EL (cell line): Measurements from ENCODE around the gene MAGEB1.

Experiments used
- DNase-seq: peaks from one replicate; pipeline ENCODE4 v3.0.0-alpha.2; 2016

The MAGEB1 gene, protein sequence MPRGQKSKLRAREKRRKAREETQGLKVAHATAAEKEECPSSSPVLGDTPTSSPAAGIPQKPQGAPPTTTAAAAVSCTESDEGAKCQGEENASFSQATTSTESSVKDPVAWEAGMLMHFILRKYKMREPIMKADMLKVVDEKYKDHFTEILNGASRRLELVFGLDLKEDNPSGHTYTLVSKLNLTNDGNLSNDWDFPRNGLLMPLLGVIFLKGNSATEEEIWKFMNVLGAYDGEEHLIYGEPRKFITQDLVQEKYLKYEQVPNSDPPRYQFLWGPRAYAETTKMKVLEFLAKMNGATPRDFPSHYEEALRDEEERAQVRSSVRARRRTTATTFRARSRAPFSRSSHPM

DNA sequence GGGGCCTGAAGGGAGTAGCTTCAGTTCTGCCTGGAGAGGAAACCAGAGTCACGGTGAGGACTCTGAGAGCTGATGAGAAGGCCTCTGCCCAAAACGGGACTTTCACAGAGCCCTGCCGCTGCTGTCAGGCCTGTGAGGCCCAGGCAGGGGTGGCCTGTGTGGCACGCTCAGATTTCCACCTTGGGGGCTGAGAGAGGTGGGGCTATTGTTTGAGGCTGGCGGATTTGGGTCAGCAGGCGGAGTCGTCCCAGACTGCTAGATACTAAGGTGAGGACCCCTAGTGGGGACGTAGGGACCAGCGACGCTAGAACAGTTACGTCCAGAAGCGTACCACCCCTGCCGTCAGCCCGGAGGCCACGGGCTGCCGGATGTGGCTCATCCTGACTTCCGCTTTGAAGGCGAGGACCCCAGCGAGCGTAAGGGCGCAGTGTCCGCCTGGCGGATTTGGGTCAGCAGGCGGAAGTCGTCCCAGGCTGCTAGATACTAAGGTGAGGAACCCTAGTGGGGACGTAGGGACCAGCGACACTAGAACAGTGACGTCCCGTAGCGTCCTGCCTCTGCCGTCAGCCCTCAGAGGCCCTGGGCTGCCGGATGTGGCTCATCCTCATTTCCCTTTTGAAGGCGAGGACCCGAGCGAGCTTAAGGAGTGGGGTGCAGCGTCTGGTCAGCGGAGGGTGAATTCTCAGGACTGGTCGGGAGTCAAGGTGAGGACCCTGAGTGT lies at the start of gene MAGEB1:
TSS of gene MAGEB1 (plus strand) at position 378 of the 721 bp plus-strand sequence. CDS start 3,348 bp downstream, outside the sequence.
- no peak for DNase-seq

DNA sequence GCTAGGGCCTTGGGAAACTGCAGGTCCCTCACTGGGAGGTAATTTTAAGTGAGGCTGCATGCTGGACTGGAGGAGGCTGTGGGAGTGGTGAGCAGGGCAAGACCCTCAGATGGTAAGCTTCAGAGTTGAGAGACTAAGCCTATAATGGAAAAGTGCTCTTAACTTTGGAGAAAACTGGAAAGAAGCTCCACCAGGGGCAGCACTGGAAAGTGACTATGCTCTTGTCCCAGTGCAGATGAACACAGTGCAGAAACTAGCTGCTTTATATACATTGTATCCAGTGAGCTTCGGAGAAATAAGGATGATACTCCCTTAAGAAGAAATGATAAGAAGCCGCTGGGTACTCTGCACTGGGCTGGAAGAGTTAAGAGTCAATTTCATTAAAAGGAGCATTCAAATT lies 34.8 kb upstream of the MAGEB1 start:
- no peak for DNase-seq

DNA sequence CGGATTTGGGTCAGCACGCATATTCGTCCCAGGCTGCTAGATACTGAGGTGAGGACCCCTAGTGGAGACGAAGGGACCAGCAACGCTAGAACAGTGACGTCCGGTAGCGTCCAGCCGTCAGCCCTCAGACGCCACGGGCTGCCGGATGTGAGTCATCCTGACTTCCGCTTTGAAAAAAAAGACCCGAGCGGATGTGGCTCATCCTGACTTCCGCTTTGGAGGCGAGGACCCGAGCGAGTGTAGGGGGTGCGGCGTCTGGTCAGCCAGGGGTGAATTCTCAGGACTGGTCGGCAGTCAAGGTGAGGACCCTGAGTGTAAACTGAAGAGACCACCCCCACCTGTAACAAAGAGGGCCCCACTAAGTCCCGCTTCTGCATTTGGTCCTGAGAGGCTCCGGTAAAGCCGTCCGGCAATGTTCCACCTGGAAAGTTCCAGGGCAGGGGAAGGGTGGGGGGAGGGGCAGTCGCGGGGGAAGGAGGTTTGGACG lies 31.5 kb upstream of the MAGEB1 start, which contains the start of gene MAGEB2:
TSS of gene MAGEB2 (plus strand) at position 207 of the 487 bp plus-strand sequence. CDS start 3,018 bp downstream, outside the sequence.
- no peak for DNase-seq

DNA sequence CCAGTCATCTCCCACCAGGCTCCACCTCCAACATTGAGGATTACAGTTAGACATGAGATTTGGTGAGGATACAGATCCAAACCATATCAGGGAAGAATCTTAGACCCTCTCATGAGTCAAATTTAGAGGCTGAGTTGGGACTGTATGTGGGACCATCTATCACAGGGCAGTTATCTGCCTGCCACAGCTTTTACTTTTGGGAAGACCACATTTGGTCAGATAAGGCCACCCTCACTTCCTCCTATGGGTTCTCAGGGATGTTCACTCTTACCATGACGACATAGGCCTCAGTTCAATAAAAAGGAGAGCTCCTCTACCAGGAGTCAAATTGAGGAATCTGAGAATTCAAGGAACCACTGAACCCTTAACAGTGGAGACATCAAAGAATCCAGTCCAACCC lies 29.5 kb upstream of the MAGEB1 start:
- DNase-seq = no peak

DNA sequence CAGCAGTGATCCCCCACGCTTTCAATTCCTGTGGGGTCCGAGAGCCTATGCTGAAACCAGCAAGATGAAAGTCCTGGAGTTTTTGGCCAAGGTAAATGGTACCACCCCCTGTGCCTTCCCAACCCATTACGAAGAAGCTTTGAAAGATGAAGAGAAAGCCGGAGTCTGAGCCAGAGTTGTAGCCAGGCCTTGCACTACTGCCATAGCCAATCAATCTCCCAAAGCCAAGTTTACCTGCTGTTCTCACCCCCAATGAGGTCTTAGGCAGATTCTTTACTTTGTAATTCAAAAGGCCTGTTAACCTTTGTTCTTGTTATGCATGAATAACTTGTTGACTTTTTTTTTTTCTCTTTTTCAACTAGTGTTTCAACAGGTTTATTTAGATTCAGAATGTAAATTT lies 27.6 kb upstream of the MAGEB1 start:
- DNase-seq = no peak

DNA sequence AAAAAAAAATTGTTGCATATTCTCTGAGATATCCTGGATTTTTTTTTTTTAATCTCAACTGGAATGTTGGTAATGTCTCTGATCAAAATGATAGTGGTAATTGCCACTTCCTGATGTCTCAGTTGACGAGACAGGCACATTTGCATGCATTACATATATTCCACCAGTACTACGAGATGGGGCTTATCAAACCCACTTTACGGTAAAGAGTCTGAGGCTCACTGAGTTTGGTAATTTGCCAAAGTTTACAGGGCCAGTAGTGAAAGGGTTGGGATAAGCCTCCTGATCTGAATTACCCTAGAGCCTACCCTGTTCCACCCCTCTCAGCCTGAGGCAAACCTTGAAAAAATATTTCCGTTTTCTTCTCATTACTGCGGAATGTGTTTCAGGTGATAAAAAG lies 26.3 kb upstream of the MAGEB1 start:
- no peak for DNase-seq

DNA sequence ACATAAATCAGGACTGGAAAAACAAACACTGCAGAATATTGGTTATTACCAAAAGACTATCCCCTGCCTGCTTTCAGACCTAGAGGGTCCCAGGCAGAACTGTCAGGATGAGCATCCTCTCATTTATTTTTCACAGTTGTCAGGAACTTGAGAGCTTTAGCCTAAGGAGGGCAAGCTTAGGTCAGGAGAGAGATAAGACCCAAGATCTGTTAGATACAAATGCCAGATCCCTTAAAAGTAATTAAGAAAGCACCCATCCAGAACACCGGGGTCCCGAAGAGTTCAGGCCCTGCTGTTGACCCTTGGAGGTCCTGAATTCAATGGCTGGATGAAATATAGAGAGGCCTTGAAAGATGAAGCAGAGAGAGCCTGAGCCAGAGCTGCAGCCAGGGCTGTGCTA lies 22.4 kb upstream of the MAGEB1 start:
- no peak for DNase-seq

DNA sequence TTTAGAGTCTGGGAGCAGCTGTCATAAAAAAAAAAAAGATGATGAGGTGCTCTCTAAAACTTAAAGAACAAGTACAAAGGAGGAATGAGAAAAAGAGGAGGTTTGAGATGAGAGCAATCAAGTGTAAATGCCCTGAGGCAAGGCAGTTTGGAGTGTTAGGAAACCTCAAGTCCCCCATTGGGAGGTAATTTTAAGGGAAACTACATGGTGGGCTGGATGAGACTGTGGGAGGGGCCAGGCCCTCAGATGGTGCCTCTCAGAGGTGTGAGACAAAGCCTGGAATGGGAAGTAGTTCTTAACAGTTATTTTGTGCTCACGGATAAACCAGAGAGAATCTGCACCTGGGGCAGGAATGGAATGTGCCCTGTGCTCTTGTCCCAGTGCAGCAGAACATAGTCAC lies 18.4 kb upstream of the MAGEB1 start:
- no peak for DNase-seq

DNA sequence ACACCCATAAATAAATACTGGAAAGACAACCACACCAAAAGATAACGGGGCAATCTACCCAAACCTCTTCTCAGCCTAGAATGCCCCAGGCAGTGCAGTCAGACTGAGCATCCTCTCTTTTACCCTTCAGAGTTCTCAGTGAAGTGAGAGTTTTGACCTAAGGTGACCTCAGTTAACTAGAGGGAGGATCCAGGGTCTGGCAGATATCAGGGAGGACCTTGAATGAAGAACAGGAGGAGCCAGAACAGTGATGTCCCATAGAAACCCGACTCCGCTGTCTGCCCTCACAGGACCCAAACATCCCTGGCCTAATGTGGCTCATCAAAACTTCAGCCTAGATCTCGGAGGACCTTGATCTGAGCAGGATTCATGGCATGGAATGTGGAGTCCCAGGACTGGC lies 16.6 kb upstream of the MAGEB1 start, which contains the start of gene MAGEB3:
TSS of gene MAGEB3 (plus strand) at position 263 of the 400 bp plus-strand sequence. CDS start 5,268 bp downstream, outside the sequence.
- DNase-seq = no peak

DNA sequence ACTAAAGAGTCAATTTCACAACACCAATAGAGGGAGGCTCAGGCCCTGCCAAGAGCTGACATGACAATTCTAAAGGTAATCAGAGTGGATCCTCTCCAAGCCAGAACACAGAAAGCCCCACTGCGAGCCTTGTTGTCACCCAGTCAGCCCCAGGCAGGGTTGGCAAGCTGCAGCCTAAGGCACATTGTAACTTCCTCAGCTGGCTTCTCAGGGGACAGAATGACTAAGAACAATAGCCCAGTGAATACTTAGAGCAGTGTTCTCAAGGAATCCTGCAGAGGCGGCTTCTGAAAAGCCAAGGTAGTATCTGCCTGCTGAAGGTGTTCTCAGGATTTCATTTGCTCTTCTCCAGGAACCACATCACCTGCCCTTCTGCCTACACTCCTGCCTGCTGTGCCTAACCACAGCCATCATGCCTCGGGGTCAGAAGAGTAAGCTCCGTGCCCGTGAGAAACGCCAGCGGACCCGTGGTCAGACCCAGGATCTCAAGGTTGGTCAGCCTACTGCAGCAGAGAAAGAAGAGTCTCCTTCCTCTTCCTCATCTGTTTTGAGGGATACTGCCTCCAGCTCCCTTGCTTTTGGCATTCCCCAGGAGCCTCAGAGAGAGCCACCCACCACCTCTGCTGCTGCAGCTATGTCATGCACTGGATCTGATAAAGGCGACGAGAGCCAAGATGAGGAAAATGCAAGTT lies 5.1 kb upstream of the MAGEB1 start, which contains the start of gene MAGEB4:
TSS of gene MAGEB4 (plus strand) at position 277 of the 692 bp plus-strand sequence. CDS start at position 413, 136 bp downstream.
- DNase-seq = no peak

DNA sequence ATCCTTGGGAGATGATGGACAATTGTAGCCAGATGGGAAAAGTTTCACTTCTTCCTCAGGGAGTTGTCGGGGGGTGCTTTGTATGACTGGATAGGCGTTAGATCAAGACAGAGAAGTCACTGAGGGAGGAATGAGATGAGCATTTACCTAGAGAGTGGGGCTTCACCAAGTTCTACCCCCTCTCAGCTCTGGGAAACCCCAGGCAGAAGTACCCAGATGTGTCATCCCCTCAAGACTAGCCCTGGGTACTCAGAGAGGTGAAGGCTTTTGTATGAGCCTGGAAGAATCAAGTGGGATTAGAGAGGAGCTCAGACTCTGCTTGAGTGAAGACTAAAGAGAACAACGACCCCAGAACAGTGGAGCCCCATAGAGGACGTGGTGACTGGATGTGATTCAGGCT lies 1.9 kb downstream of the MAGEB1 start:
- no peak for DNase-seq

DNA sequence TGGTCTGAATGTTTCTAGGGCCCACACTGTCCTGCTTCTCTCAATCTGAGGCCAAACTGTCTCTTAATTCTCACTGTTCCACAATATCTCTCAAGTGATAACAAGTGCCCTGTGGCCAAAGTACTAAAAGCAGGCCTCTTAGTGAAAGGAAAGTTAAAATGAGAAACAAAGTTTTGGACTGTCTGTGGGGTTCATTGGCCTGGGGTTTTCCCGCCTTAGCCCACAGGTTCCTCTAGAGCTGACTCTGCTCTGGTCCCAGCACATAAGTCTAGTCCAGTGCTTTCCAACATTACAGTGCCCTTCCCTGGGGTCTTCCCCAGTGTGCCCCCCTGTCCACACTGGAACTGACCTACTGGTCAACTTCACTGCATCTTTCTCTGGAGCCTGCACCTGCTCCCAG lies 6.3 kb downstream of the MAGEB1 start:
- DNase-seq = no peak

DNA sequence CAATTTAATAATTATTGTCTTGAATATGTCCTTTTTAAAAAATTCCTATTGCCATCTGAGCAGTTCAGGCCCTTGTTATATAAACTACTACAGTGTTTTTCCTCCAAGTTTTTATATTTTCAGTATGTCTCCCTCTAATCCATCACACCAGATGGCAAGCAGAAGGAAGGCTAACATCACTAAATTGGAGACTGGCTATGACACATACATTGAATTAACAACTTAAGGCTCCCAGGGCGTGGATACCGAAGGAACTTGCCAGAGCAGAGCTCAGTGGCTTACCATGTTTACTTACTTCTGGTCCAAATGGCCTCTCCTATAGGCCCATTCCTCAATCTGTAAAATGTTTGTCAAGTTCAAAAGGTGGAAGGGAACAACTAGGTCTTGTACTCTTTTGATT lies 13.0 kb downstream of the MAGEB1 start:
- DNase-seq = no peak

DNA sequence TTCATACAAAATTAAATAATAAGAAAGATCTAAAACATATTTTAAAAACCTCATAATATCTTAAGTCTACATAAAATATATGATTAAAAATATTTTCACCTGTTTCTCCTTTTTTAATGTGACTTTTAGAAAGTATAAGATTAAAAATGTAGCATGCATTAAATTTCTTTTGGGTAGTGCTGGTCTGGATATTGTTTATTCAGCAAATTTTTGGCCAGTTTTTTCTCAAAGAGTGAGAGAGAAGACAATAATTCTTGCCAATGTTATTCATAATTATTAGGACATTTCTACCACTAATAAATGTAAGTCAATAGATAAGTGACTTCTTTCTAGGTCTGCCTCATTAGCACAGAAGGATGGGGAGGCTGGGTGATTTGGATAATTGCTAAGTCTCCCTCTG lies 14.1 kb downstream of the MAGEB1 start:
- DNase-seq = no peak

DNA sequence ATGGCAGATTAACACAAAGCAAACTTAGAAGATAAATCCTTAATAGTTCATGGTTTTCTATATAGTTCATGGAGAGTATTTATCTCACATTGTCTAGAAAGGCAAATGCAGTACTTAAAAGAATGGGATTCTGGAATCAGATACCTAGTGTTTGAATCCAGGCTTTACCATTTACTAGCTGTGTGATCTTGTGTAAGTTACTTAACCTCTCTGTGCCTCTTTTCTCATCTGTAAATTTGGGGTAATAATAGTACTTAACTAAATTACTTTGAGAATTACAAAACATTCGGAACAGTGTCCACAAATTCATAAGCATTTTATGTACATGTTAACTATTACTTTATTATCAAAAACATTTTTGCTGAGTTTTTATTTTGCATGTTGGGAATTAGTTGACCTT lies 15.8 kb downstream of the MAGEB1 start:
- DNase-seq = no peak

DNA sequence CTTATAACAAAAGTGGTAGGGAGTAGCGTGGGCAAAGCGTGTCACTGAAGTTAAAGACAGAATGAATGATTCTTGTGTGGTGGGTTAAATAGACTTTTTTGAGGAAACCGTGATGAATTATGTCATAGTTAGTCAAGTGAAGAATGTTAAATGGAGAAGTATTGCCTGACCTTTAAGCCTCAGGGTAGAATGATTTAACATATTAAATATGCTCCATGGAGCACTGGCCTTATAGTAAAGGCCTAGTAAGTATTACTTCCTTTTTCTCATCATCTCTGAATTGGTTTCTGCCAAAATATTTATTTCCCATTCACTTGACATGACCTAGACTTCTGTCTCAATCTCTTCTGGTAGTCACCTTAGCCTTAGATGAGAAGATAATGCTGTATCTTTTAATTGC lies 23.7 kb downstream of the MAGEB1 start:
- no peak for DNase-seq

DNA sequence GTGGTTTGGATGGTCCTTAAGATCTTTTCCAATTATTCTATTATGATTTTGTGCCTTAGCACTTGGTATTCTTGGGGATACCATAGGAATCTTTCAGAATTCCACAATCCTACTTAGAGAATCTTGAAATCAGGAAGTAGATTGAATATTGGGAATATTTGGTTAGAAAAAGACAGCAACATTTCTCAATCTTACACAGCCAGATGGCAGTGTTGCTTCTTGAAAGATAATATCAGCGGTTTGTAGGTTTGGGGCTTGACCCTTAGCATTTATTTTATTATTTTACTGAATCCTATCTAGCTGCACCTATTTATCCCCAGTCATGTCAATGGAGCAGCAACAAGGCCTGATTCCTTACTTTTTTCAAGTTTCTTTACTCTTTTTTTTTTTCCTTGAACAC lies 28.6 kb downstream of the MAGEB1 start:
- peak; percentile 2 for DNase-seq

DNA sequence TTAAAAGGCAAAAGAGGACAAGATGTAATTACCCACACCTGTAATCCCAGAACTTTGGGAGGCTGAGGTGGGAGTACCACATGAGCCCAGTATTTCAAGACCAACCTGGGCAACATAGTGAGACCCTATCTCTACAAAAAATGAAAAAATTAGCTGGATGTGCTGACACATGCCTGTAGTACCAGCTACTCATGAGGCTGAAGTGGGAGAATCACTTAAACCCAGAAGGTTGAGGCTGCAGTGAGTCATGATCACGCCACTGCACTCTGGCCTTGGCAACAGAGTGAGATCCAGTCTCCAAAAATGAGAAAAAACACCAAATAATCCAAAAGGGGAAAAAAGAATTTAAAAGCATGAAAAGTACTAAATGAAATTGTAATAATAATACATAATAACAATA lies 31.4 kb downstream of the MAGEB1 start:
- peak; percentile 4 for DNase-seq

DNA sequence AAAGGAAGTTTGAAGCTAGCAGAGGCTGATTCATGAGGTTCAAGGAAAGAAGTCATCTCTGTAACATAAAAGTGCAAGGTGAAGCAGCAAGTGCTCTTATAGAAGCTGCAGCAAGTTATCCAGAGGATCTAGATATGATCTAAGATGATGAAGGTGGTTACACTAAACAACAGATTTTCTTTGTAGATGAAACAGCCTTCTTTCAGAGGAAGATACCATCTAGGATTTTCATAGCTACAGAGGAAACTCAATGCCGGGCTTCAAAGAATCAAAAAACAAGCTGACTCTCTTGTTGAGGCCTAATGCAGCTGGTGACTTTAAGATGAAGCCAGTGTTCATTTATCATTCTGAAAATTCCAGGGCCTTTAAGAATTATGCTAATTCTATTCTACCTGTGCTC lies 33.5 kb downstream of the MAGEB1 start:
- DNase-seq = no peak

DNA sequence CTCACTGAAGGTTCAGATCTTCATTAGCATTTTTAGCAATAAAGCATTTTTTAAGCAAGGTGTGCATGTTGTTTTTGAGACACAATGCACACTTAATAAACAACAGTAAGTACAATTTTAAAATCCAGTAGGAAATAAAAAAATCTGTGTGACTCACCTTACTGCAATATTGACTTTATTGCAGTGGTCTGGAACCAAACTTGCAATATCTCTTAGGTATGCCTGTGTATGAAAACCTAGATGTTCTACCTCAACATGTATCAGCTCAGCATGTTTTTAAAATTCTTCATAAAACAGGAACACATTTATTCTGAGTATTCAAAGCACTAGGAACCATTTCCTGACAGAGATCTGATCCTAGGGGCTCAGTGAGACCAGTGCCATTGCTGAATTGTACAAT lies 35.6 kb downstream of the MAGEB1 start:
- no peak for DNase-seq

DNA sequence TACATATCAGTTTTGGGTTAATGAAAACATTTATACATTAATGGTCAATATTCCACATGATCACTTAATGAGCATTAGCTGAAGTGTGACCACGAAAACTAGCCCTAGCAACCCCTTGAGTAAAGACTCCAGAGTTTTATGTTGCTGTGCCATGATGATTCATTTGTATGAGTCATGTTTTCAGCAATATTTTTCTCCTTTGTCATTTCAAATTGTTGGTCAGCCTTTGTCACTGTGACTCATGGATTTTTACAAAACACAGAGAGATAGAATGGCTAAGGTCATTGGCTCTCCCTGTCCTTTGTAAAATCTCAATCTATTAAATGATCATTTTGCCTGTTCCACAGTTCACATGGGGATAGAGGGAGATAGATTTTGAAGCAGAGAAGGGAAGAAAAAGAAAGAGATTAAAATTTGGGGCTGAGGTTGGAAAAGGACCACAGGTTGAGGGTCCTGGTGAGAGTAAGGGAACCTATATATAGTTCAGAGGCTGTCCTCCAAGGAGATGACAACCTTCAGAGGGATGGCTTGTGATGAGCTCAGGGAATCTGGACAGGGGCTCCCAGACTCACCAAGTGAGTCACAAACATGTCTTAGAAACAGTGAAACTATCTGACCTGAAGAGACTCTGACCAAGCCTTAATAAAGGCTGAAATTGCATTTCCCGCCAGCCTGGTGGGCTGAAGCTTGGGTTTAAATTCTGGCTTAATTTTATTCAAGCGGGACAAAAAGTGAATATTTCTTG lies 36.7 kb downstream of the MAGEB1 start:
- peak; percentile 74 for DNase-seq

DNA sequence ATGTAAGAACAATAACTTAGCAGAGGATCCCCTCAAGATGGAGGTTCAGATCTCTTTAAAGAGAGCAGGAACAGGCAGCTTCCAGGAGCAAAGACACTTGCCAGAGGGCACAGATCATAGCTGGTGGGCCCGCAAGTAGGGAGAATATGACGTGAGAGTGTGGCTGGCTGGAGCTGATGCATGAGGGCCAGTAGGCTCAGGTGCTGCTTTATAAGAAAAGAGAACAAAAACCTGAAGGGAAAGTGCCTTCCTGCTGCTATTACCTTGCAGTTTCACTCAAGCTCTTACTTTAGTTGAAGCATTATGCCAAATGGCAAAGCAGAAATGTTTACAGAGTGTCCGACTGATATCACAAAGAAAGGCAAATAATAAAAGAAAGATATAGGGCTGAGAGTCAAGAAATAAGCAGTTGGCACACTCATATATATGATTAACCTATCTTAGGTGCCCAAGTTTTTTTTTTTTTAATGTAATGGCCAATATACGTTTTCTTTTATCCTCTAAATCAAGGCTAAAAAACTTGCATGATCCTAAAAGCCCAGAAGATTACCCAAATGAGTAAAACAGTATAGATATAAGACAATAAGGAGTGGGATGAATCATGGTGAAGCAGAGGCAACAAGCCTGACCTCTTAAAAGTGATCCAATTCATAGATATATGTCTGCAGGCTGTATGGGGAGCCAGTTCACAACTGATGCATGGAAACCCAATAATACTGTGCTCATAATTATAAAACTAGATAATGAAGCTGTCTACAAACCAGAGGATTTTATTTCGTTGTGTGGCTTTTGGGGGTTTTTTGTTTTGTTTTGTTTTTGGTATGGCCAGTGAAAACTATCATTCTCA lies 49.7 kb downstream of the MAGEB1 start:
- no peak for DNase-seq
